PFSK-1 (cell line): ENCODE data around the gene CRYAA.

Experiments used
- FOXP2 ChIP-seq: optimal IDR thresholded peaks from 2 replicates; pipeline ENCODE3; 2011; ENCODE audit warnings: borderline replicate concordance, control low read depth, inconsistent platforms; ENCODE audit not compliant: insufficient read depth; ENCODE audit errors: extremely low read length, extremely low read depth
- POLR2AphosphoS5 ChIP-seq: IDR thresholded peaks from 2 replicates; pipeline ENCODE4 v1.6.1; 2012; ENCODE audit warnings: low read depth, mild to moderate bottlenecking, control low read depth, low read length, moderate library complexity
- REST ChIP-seq, 2 experiments: IDR thresholded peaks; 2 replicates each; pipeline versions ENCODE4 v1.6.1 to v1.8.0; 2011 to 2012; ENCODE audit warnings: low read depth in 2 of 2, low read length in 2 of 2, control low read depth in 1 of 2, inconsistent platforms in 1 of 2, mild to moderate bottlenecking in 1 of 2, moderate library complexity in 1 of 2; ENCODE audit not compliant: insufficient read depth in 1 of 2
- SIN3A ChIP-seq: IDR thresholded peaks from 2 replicates; pipeline ENCODE4 v1.6.1; 2012; ENCODE audit warnings: mild to moderate bottlenecking, low read length, moderate library complexity, borderline replicate concordance; ENCODE audit not compliant: insufficient read depth
- TAF1 ChIP-seq: IDR thresholded peaks from 2 replicates; pipeline ENCODE4 v1.6.1; 2012; ENCODE audit warnings: low read length, control low read depth, borderline replicate concordance; ENCODE audit not compliant: insufficient read depth

- no peak for TF ChIP-seq REST (IDR thresholded peaks at IDR 0.05; ENCODE audit: insufficient read depth in 1 of 2, low read depth in 2 of 2, low read length in 2 of 2)
- TF ChIP-seq POLR2AphosphoS5 = no peak
- no peak for TF ChIP-seq SIN3A
- TF ChIP-seq TAF1 = no peak
- TF ChIP-seq FOXP2 = no peak
Observed at GRCh38 chr21:43191521-43191920, 22.7 kb downstream of the CRYAA start.
